Panc1 (cell line): Measurements from ENCODE around the gene ADGRA1.

Source experiments
- POLR2AphosphoS5 ChIP-seq: IDR thresholded peaks from 2 replicates; pipeline ENCODE4 v1.6.1; 2012; ENCODE audit warnings: mild to moderate bottlenecking, low read depth, low read length, moderate library complexity
- TF ChIP-seq, protein P1 (sequence below): fragments of 450-650 bp; IDR thresholded peaks from 2 replicates; pipeline ENCODE4 v1.5.1; 2017; ENCODE audit warnings: mild to moderate bottlenecking
- TF ChIP-seq, protein P2 (sequence below), 2 experiments: IDR thresholded peaks; 2 replicates each; pipeline ENCODE4 v1.6.1; 2011 to 2012; ENCODE audit warnings: low read depth in 2 of 2, control low read depth in 1 of 2, low read length in 1 of 2, mild to moderate bottlenecking in 1 of 2, moderate library complexity in 1 of 2; ENCODE audit not compliant: insufficient read depth in 1 of 2

DNA sequence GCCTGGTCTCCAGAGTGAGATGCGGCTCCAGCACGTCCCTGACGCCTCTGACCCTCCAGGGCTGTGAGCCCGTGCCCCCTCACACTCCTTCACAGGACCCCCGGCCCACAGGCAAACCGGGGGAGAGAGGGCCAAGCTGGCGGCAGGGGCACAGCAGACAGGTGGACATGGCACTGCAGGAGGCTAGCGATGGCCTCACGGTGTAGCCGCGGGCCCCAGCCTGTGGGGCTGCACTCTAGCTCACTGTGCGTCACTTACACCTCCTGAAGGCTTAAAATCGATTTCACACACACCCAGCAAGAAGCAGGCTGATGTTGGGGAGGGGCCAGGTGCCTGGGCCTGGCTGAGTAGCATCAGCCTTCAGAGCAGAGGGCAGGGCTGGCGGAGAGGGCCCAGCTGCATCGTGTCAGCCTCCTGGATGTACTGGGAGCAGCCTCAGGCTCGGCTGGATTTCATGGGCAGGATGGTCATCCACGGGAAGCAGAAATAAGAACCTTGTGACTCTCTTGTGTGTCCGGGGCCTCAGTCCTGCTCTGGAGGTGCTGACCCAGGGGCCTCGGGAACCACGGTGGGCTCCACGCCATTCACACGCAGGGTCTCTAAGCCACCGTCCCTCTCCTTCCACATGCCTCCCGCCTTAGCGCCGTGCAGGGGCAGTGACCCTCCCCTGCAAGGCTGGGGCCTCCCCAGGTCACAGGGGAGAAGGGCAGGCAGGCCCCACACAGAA is 52.9 kb downstream of the ADGRA1 start:
- TF ChIP-seq, protein P1, sequence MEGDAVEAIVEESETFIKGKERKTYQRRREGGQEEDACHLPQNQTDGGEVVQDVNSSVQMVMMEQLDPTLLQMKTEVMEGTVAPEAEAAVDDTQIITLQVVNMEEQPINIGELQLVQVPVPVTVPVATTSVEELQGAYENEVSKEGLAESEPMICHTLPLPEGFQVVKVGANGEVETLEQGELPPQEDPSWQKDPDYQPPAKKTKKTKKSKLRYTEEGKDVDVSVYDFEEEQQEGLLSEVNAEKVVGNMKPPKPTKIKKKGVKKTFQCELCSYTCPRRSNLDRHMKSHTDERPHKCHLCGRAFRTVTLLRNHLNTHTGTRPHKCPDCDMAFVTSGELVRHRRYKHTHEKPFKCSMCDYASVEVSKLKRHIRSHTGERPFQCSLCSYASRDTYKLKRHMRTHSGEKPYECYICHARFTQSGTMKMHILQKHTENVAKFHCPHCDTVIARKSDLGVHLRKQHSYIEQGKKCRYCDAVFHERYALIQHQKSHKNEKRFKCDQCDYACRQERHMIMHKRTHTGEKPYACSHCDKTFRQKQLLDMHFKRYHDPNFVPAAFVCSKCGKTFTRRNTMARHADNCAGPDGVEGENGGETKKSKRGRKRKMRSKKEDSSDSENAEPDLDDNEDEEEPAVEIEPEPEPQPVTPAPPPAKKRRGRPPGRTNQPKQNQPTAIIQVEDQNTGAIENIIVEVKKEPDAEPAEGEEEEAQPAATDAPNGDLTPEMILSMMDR: no peak
- TF ChIP-seq, protein P2, sequence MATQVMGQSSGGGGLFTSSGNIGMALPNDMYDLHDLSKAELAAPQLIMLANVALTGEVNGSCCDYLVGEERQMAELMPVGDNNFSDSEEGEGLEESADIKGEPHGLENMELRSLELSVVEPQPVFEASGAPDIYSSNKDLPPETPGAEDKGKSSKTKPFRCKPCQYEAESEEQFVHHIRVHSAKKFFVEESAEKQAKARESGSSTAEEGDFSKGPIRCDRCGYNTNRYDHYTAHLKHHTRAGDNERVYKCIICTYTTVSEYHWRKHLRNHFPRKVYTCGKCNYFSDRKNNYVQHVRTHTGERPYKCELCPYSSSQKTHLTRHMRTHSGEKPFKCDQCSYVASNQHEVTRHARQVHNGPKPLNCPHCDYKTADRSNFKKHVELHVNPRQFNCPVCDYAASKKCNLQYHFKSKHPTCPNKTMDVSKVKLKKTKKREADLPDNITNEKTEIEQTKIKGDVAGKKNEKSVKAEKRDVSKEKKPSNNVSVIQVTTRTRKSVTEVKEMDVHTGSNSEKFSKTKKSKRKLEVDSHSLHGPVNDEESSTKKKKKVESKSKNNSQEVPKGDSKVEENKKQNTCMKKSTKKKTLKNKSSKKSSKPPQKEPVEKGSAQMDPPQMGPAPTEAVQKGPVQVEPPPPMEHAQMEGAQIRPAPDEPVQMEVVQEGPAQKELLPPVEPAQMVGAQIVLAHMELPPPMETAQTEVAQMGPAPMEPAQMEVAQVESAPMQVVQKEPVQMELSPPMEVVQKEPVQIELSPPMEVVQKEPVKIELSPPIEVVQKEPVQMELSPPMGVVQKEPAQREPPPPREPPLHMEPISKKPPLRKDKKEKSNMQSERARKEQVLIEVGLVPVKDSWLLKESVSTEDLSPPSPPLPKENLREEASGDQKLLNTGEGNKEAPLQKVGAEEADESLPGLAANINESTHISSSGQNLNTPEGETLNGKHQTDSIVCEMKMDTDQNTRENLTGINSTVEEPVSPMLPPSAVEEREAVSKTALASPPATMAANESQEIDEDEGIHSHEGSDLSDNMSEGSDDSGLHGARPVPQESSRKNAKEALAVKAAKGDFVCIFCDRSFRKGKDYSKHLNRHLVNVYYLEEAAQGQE (IDR thresholded peaks at IDR 0.05; ENCODE audit: insufficient read depth in 1 of 2, low read depth in 2 of 2, low read length in 1 of 2): no peak
- TF ChIP-seq POLR2AphosphoS5: no peak
